Suprapubic skin (tissue), 4 donors: ENCODE data around the gene AMDHD1. TPM values are rescaled to one million over a fixed set of nuclear protein-coding genes. Genes with fewer than 3 reads are reported as not detected.

ENCODE experiments used
- DNase-seq, 2 donors: peaks; one replicate each; pipeline ENCODE4 v3.0.0-alpha.2; 2019; ENCODE audit warnings: low spot score in 2 of 2
- H3K27ac ChIP-seq: fragments of 200-600 bp; sonication (generic); one replicate; pipeline ENCODE4 v1.5.1; 2019
- H3K27me3 ChIP-seq: fragments of 200-600 bp; sonication (generic); one replicate; pipeline ENCODE4 v1.5.1; 2019
- H3K36me3 ChIP-seq: fragments of 200-600 bp; sonication (generic); one replicate; pipeline ENCODE4 v1.5.1; 2019
- H3K4me1 ChIP-seq: fragments of 200-600 bp; sonication (generic); one replicate; pipeline ENCODE4 v1.5.1; 2019
- H3K4me3 ChIP-seq: fragments of 200-600 bp; sonication (generic); one replicate; pipeline ENCODE4 v1.5.1; 2019; ENCODE audit warnings: mild to moderate bottlenecking
- H3K9me3 ChIP-seq: fragments of 200-600 bp; sonication (generic); one replicate; pipeline ENCODE4 v1.5.1; 2019
- CTCF ChIP-seq, 2 donors: fragments of 200-600 bp in 1 of 2; fragments of 450-650 bp in 1 of 2; sonication (generic) in 1 of 2; IDR thresholded peaks; one replicate each; pipeline ENCODE4 v1.5.1; 2016 to 2019; ENCODE audit warnings: antibody characterized with exemption in 2 of 2, mild to moderate bottlenecking in 1 of 2, moderate library complexity in 1 of 2
- EP300 ChIP-seq: sonication (generic); formaldehyde crosslinking; IDR thresholded peaks from one replicate; pipeline ENCODE4 v1.6.1; 2017; ENCODE audit warnings: antibody characterized with exemption
- POLR2A ChIP-seq, 2 donors: fragments of 450-650 bp; IDR thresholded peaks; one replicate each; pipeline ENCODE4 v1.6.1; 2017; ENCODE audit warnings: antibody characterized with exemption in 2 of 2, mild to moderate bottlenecking in 2 of 2, moderate library complexity in 2 of 2
- POLR2AphosphoS5 ChIP-seq, 3 donors: sonication (generic); formaldehyde crosslinking; IDR thresholded peaks; one replicate each; pipeline ENCODE4 v1.6.1; 2017; ENCODE audit warnings: antibody characterized with exemption in 3 of 3
- WGBS: methylation state at CpG from one replicate; pipeline ENCODE4 v1.1.5; 2018; 5-methylcytosine and 5-hydroxymethylcytosine counted together
- total RNA-seq, 4 donors: library from RNA; depleted of rRNA; stranded (reverse); fragments of >200 nt; gene quantifications; one replicate each; pipeline ENCODE4 v1.1.0, GENCODE V29; 2016

The AMDHD1 gene
- total RNA-seq, 4 donors from 2014 or later: 0.73 to 1.8 (median 1.2) TPM

DNA sequence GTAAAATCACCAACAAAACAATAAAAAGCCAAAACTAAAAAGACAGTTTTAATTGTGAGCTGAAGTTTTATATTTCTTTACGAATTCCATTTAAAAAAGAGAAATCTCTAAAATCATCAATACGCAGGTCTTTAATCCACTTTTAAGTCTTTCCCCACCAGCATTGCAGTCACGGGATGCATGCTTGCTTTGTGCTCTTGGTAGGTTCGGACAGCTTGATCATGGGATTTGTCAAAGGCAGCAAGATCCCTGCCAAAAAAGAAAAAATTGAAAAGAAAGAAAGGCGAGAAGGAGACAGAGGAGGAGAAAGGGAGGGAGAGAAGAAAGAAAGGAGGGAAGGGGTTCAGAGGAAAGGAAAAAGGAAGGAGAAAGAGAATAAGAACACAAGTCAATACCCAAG, 57.7 kb downstream of the AMDHD1 start:
- H3K4me3 ChIP-seq: no peak overlapping the region
- H3K36me3 ChIP-seq: peaks cover 49% of the 10 kb centered on the region
- H3K27ac ChIP-seq: no peak overlapping the region
- no peaks in the 10 kb centered on the region for H3K9me3 ChIP-seq
- no peak for TF ChIP-seq EP300
- peaks cover 3% of the 10 kb centered on the region for H3K4me1 ChIP-seq
- no peaks in the 10 kb centered on the region for H3K27me3 ChIP-seq
- WGBS: 87% methylated on average over 5 of the region's 5 CpGs
- no peak for DNase-seq

- H3K27me3 ChIP-seq: no peaks in the 10 kb centered on the region
- no peaks in the 10 kb centered on the region for H3K4me1 ChIP-seq
- no peaks in the 10 kb centered on the region for H3K9me3 ChIP-seq
- H3K27ac ChIP-seq: no peak overlapping the region
- peaks cover 85% of the 10 kb centered on the region for H3K36me3 ChIP-seq
- no peak overlapping the region for H3K4me3 ChIP-seq
- no peak for DNase-seq
- 95% methylated on average over 1 of the region's 1 CpG for WGBS
- TF ChIP-seq POLR2AphosphoS5 (IDR thresholded peaks at IDR 0.05) (no peak), EP300 (no peak), POLR2A (IDR thresholded peaks at IDR 0.05) (no peak), CTCF (IDR thresholded peaks at IDR 0.05) (no peak)
Observed at GRCh38 chr12:96006727-96007126, 63.6 kb downstream of the AMDHD1 start.

DNA sequence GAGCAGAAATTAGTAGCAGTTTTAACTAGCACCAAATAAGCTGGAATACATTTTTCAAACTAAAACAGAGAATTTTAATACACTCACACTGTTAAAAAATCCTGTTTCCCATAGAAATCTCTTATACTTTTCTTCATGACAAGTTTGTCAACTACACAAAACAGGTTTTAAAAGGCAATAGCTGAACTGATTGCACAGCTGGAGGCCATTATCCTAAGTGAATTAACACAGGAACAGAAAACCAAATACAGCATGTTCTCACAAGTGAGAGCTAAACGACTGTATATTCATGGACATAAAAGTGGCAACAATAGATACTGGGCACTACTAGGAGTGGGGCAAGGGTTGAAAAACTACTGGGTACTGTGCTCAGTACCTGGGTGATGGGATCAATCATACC, 64.6 kb downstream of the AMDHD1 start:
- H3K4me1 ChIP-seq: no peaks in the 10 kb centered on the region
- 17% methylated on average over 1 of the region's 1 CpG for WGBS
- H3K27me3 ChIP-seq: no peaks in the 10 kb centered on the region
- no peak for DNase-seq
- TF ChIP-seq POLR2AphosphoS5 (IDR thresholded peaks at IDR 0.05) (no peak), POLR2A (IDR thresholded peaks at IDR 0.05) (no peak), EP300 (no peak), CTCF (IDR thresholded peaks at IDR 0.05) (no peak)
- H3K4me3 ChIP-seq: no peak overlapping the region
- H3K9me3 ChIP-seq: no peaks in the 10 kb centered on the region
- H3K27ac ChIP-seq: no peak overlapping the region
- peaks cover 87% of the 10 kb centered on the region for H3K36me3 ChIP-seq

DNA sequence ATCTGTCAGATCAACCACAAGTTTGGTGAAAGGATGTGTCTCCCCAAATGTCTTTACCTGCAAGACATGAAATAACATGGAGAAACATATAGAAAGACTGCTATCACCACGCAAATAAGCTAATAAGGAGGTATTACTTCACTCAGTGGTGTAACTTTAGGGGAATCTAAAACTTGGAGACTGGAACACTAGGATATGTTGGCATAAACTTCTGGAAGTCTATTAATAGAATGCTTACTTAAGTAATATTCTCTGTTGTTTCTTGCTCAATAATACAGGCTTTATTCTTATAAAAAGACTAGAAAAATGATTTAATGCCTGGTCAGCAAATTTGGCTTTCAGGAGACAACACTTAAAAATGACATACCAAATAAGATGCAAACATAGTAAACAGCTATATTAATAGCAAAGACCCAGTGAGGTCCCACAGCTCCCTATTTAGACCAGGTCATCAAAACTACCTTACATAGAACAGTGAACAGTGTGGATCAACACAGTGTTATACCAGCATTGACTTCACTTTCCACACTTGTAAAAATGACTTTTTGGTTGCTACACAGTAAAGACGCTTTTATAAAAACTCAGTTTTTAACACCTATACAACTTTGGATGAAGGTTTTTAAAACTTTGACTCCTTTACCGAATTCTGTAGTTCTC, 71.9 kb downstream of the AMDHD1 start:
- Histone ChIP-seq H3K4me1 (no peaks in the 10 kb centered on the region), H3K4me3 (no peak overlapping the region), H3K36me3 (peaks cover 79% of the 10 kb centered on the region), H3K9me3 (no peaks in the 10 kb centered on the region), H3K27ac (no peak overlapping the region), H3K27me3 (no peaks in the 10 kb centered on the region)
- 86% methylated on average over 3 of the region's 3 CpGs for WGBS
- TF ChIP-seq EP300: no peak
- TF ChIP-seq POLR2AphosphoS5 (IDR thresholded peaks at IDR 0.05): no peak
- TF ChIP-seq POLR2A (IDR thresholded peaks at IDR 0.05): no peak
- no peak for TF ChIP-seq CTCF (IDR thresholded peaks at IDR 0.05)
- DNase-seq: no peak

GRCh38 chr12:96015672-96016071, 72.5 kb downstream of the AMDHD1 start:
- peaks cover 74% of the 10 kb centered on the region for H3K36me3 ChIP-seq
- no peak for TF ChIP-seq POLR2A (IDR thresholded peaks at IDR 0.05)
- TF ChIP-seq CTCF (IDR thresholded peaks at IDR 0.05): no peak
- no peak for TF ChIP-seq POLR2AphosphoS5 (IDR thresholded peaks at IDR 0.05)
- no peak for TF ChIP-seq EP300
- DNase-seq: no peak
- WGBS: 82% methylated on average over 5 of the region's 5 CpGs
- no peaks in the 10 kb centered on the region for H3K27me3 ChIP-seq
- no peaks in the 10 kb centered on the region for H3K4me1 ChIP-seq
- no peaks in the 10 kb centered on the region for H3K9me3 ChIP-seq
- H3K4me3 ChIP-seq: no peak overlapping the region
- no peak overlapping the region for H3K27ac ChIP-seq

Other genes with a start within 250 kb of the AMDHD1 start
- gene NTN4, start 152.6 kb upstream of the AMDHD1 start, total RNA-seq: 10 to 100 TPM in 3 of 4 donors, 1 to 10 TPM in 1; 7.2 to 18.7 (median 13.0) TPM
- gene SNRPF, start 84.4 kb upstream of the AMDHD1 start, total RNA-seq: 10 to 100 TPM in 1 of 4 donors, 1 to 10 TPM in 3; 3.7 to 10.1 (median 7.6) TPM
- gene CCDC38, start 717 bp upstream of the AMDHD1 start, total RNA-seq: under 1 TPM in 1 of 4 donors, not detected in 3; 0.29 TPM
- gene HAL, start 53.0 kb downstream of the AMDHD1 start, total RNA-seq: 100 to 1,000 TPM in 3 of 4 donors, 10 to 100 TPM in 1; 52.1 to 216 (median 133) TPM
- gene LTA4H, start 92.3 kb downstream of the AMDHD1 start, total RNA-seq: 10 to 100 TPM; 61.8 to 89.7 (median 80.1) TPM